K562 (cell line): ENCODE results near the gene MEA1. TPM values are rescaled to one million over a fixed set of nuclear protein-coding genes. Genes with fewer than 3 reads are reported as not detected.

Experiments used
- GTF3C2 ChIP-seq: IDR thresholded peaks from 3 replicates; pipeline ENCODE4 v1.6.1; 2011; ENCODE audit warnings: borderline replicate concordance, mild to moderate bottlenecking, moderate library complexity; ENCODE audit not compliant: insufficient read length; ENCODE audit errors: extremely low read depth
- HIVEP1 ChIP-seq: fragments of 250-450 bp; sonication (Bioruptor Pico); IDR thresholded peaks from 2 replicates; pipeline ENCODE4 v1.4.0; 2020; ENCODE audit warnings: mild to moderate bottlenecking
- HLTF ChIP-seq: fragments of 450-650 bp; IDR thresholded peaks from 2 replicates; pipeline ENCODE4 v1.6.1; 2016
- HMG20B ChIP-seq: fragments of 250-450 bp; sonication (Bioruptor Pico); IDR thresholded peaks from 2 replicates; pipeline ENCODE4 v1.5.0; 2021; ENCODE audit warnings: mild to moderate bottlenecking
- JUNB ChIP-seq: fragments of 450-650 bp; formaldehyde crosslinking; conservative IDR thresholded peaks from 2 replicates; pipeline ENCODE4 v1.4.0; 2020; ENCODE audit warnings: mild to moderate bottlenecking
- KDM2B ChIP-seq: fragments of 250-450 bp; sonication (Bioruptor Pico); IDR thresholded peaks from 2 replicates; pipeline ENCODE4 v1.8.0; 2021; ENCODE audit warnings: mild to moderate bottlenecking, moderate library complexity
- KDM5B ChIP-seq: fragments of 200-600 bp; sonication (generic); IDR thresholded peaks from 2 replicates; pipeline ENCODE4 v1.6.1; 2012; ENCODE audit warnings: low read depth, mild to moderate bottlenecking, moderate library complexity, low read length, control low read depth, inconsistent platforms; ENCODE audit not compliant: insufficient replicate concordance
- MBD1 ChIP-seq: fragments of 250-450 bp; sonication (Bioruptor Pico); IDR thresholded peaks from 2 replicates; pipeline ENCODE4 v1.8.0; 2022; ENCODE audit warnings: inconsistent platforms
- NFYB ChIP-seq: IDR thresholded peaks from 2 replicates; pipeline ENCODE4 v1.6.1; 2011; ENCODE audit warnings: mild to moderate bottlenecking, moderate library complexity; ENCODE audit not compliant: insufficient read length; ENCODE audit errors: extremely low read depth
- SMAD1 ChIP-seq: fragments of 150-350 bp; IDR thresholded peaks from 2 replicates; pipeline ENCODE4 v1.6.1; 2014; ENCODE audit warnings: low read length, low read depth; ENCODE audit not compliant: partially characterized antibody
- THRAP3 ChIP-seq: fragments of 450-650 bp; IDR thresholded peaks from 2 replicates; pipeline ENCODE4 v1.6.1; 2016; ENCODE audit warnings: mild to moderate bottlenecking, inconsistent platforms, borderline replicate concordance
- ZBTB40 ChIP-seq, 2 experiments: fragments of 450-650 bp in 1 of 2; sonication (generic) in 1 of 2; formaldehyde crosslinking in 1 of 2; IDR thresholded peaks; 2 replicates each; pipeline versions ENCODE4 v1.7.1 to v1.9.0; 2016 to 2022; ENCODE audit warnings: inconsistent platforms in 1 of 2, mild to moderate bottlenecking in 1 of 2, missing genetic modification reagents in 1 of 2
- polyA plus RNA-seq, 8 experiments: library from polyadenylated mRNA; depleted of rRNA in 4 of 8; stranded (reverse) in 5 of 8; unstranded in 3 of 8; fragments of >200 nt; fragmentation: Nextera tagmentation in 2 of 8; fragmentation: Illumina TruSeq in 1 of 8; extraction: Ambion mirVana in 2 of 8; extraction: Trizol in 1 of 8; gene quantifications; 2 replicates each; pipeline versions ENCODE4 v1.2.1 to v1.2.3, GENCODE V29; 2011 to 2014; ENCODE audit warnings: inconsistent platforms in 1 of 8, missing spikeins in 1 of 8
- total RNA-seq, 7 experiments: library from RNA; depleted of rRNA in 6 of 7; stranded (reverse); fragments of >200 nt in 6 of 7; fragmentation: Illumina TruSeq in 2 of 7; extraction: Trizol in 2 of 7; gene quantifications; 2 replicates each; pipeline versions ENCODE4 v1.2.1 to v1.2.3, GENCODE V29; 2011 to 2021; ENCODE audit warnings: low replicate concordance in 1 of 7

The MEA1 gene
- total and polyA plus RNA-seq, 9 of the 15 experiments (the other 6 are each of a cell fraction or from before 2014, with no cell fraction given): 86.8 to 210 (median 152) TPM

GRCh38 chr6:42984001-42984923, 29.5 kb downstream of the MEA1 start, which contains the start of gene PPP2R5D (continued):
- 0 out of 2 replicates have a peak, but pooled peaks have one; percentile 12 for TF ChIP-seq ZBTB40 (IDR thresholded peaks at IDR 0.05)
- no peak for TF ChIP-seq ZBTB40 (CRISPR knock-in tag; IDR thresholded peaks at IDR 0.05)
- peak; percentile 65; the same call in 1 of the 2 replicates for TF ChIP-seq KDM2B (CRISPR knock-in tag)
- peak; percentile 96 for TF ChIP-seq KDM5B
- peak; percentile 88 for TF ChIP-seq NFYB
- no peak for TF ChIP-seq MBD1 (CRISPR knock-in tag)
- no peak for TF ChIP-seq GTF3C2
- TF ChIP-seq HMG20B (CRISPR knock-in tag): no peak
- TF ChIP-seq THRAP3: no peak
- no peak for TF ChIP-seq HIVEP1 (CRISPR knock-in tag)
- peak; percentile 34; the same call in 1 of the 2 replicates for TF ChIP-seq HLTF
- TF ChIP-seq JUNB: no peak
- peak; percentile 51 for TF ChIP-seq SMAD1
